ENCODE results near the gene MZT2B.
"Not testable (repeated sequence)": the region's sequence is repeated elsewhere in the genome, so short reads cannot be mapped to it uniquely, and the experiment has no call there.

MZT2B gene

GRCh38 chr2:130187268-130187667, 5.2 kb downstream of the MZT2B start:
- H3K4me3 ChIP-seq (ENCODE audit: low read depth, low read length): no peak overlapping the region
- no peak for TF ChIP-seq CTCF (IDR thresholded peaks at IDR 0.05; ENCODE audit: insufficient read depth, low read length, missing control alignments)
- no peak for DNase-seq (ENCODE audit: low read depth, low spot score)
- CTCF ChIA-PET: interaction anchor here (1.7 kb wide), 1 partner anchor 1300 kb away, joined by 5 read pairs; no protein-coding TSS in a partner anchor
- POLR2A ChIA-PET: no interaction called here

GRCh38 chr2:130187859-130188792, 6.1 kb downstream of the MZT2B start:
- DNase-seq (ENCODE audit: low read depth, low spot score); POLR2A ChIA-PET: not testable (repeated sequence)
- CTCF ChIA-PET: interaction anchor here (1.7 kb wide), 1 partner anchor 1299 kb away, joined by 5 read pairs; no protein-coding TSS in a partner anchor

GRCh38 chr2:130188958-130189357, 6.9 kb downstream of the MZT2B start:
- DNase-seq (ENCODE audit: low read depth, low spot score); POLR2A ChIA-PET; H3K4me3 ChIP-seq (ENCODE audit: low read depth, low read length): not testable (repeated sequence)
- CTCF ChIA-PET: interaction anchor here (1.7 kb wide), 1 partner anchor 1298 kb away, joined by 5 read pairs; no protein-coding TSS in a partner anchor

More at GRCh38 chr2:130187859-130188792, 6.1 kb downstream of the MZT2B start:
- H3K4me3 ChIP-seq (ENCODE audit: low read depth, low read length): not testable (repeated sequence)

DNA sequence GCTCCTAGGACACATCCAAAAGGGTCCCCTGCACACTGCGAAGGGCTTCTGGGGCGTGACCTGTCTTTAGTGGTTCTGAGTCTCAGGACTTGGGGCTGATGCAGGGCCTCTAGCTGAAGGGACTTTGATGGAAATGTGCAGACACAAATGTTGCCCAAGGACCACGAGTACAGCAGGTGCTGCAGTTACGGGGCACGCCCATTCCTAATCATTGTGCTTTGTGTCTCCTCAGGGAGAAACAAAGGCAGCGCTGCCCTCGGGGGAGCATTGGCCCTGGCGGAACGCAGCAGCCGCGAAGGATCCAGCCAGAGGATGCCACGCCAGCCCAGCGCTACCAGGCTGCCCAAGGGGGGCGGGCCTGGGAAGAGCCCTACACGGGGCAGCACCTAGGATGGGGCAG, 8.2 kb downstream of the MZT2B start:
- ChIA-PET CTCF (interaction anchor here (1.4 kb wide), 1 partner anchor 9 kb away, joined by 4 read pairs; the partner anchor contains the start of genes MZT2B and SMPD4), POLR2A (interaction anchor here (0.6 kb wide), 1 partner anchor 142 kb away, joined by 3 read pairs; no protein-coding TSS in a partner anchor)
- no peak for DNase-seq (ENCODE audit: low read depth, low spot score)
- no peak for TF ChIP-seq CTCF (IDR thresholded peaks at IDR 0.05; ENCODE audit: insufficient read depth, low read length, missing control alignments)
- H3K4me3 ChIP-seq (ENCODE audit: low read depth, low read length): no peak overlapping the region

DNA sequence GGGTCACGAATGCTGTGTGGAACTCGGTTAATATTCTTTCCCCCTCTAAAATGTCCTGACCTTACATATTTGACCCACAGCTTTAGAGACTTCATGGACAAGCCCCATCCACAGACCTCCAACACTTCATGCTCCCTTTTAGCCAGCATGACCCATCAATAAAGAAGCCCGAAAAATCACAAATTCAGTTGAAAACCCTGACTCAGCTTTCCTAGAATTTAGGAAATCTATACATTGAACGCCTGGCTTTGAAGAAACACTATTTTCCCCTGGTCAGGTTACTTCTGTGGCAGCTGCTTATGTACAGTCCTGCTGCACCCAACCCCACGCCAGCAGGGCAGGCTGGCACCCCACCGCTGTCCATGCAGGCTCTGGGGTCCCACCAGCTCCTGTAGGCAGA, 9.3 kb downstream of the MZT2B start:
- CTCF ChIA-PET: interaction anchor here (1.4 kb wide), 1 partner anchor 10 kb away, joined by 4 read pairs; the partner anchor contains the start of genes MZT2B and SMPD4
- H3K4me3 ChIP-seq (ENCODE audit: low read depth, low read length); POLR2A ChIA-PET; DNase-seq (ENCODE audit: low read depth, low spot score): not testable (repeated sequence)

- H3K4me3 ChIP-seq (ENCODE audit: low read depth, low read length); DNase-seq (ENCODE audit: low read depth, low spot score); POLR2A ChIA-PET; CTCF ChIA-PET: not testable (repeated sequence)
These were observed 10.4 kb downstream of the MZT2B start for GRCh38 chr2:130192451-130192850.

GRCh38 chr2:130193824-130194223, 11.8 kb downstream of the MZT2B start:
- POLR2A ChIA-PET; DNase-seq (ENCODE audit: low read depth, low spot score); CTCF ChIA-PET; H3K4me3 ChIP-seq (ENCODE audit: low read depth, low read length): not testable (repeated sequence)

DNA sequence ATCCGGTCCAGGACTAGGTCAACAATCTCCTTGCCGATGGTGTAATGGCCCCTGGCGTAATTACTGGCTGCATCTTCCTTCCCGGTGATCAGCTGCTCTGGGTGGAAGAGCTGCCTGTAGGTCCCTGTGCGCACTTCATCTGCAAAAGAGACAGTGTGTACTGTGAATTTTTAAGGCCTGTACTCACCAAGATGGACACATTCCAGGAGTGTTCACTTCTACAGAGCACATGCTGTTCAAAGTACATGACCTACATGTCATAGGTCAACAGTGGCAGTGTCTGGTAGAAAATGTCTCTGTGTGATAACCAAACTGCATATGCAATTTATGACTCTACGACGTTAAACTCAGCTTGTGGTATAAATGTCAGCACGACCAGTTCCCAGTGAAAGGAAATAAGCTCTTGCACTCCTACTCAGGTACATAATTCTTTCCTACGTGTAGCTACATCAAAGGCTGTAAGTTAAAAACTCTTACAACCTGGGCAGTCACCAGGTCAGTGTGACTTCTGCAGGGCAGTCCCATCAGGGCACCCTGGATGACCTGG, 13.1 kb downstream of the MZT2B start:
- POLR2A ChIA-PET; H3K4me3 ChIP-seq (ENCODE audit: low read depth, low read length); DNase-seq (ENCODE audit: low read depth, low spot score); CTCF ChIA-PET: not testable (repeated sequence)

GRCh38 chr2:130196052-130196451, 14.0 kb downstream of the MZT2B start:
- POLR2A ChIA-PET; H3K4me3 ChIP-seq (ENCODE audit: low read depth, low read length); DNase-seq (ENCODE audit: low read depth, low spot score); CTCF ChIA-PET: not testable (repeated sequence)

GRCh38 chr2:130198343-130198742, 16.3 kb downstream of the MZT2B start, which contains the start of gene TUBA3E:
TUBA3E (minus strand) TSS chr2:130198439; CDS start chr2:130198360, 79 bp downstream.
- CTCF ChIA-PET: no interaction called here
- TF ChIP-seq CTCF (IDR thresholded peaks at IDR 0.05; ENCODE audit: insufficient read depth, low read length, missing control alignments): no peak

GRCh38 chr2:130202518-130202917, 20.5 kb downstream of the MZT2B start:
- POLR2A ChIA-PET; CTCF ChIA-PET; H3K4me3 ChIP-seq (ENCODE audit: low read depth, low read length); DNase-seq (ENCODE audit: low read depth, low spot score): not testable (repeated sequence)

More at GRCh38 chr2:130198343-130198742, 16.3 kb downstream of the MZT2B start, which contains the start of gene TUBA3E:
- no peak within 1 kb of the TSS for H3K4me3 ChIP-seq (ENCODE audit: low read depth, low read length)
- no peak for DNase-seq (ENCODE audit: low read depth, low spot score)
- POLR2A ChIA-PET: no interaction called here

GRCh38 chr2:130203150-130203549, 21.1 kb downstream of the MZT2B start:
- CTCF ChIA-PET; DNase-seq (ENCODE audit: low read depth, low spot score); H3K4me3 ChIP-seq (ENCODE audit: low read depth, low read length); POLR2A ChIA-PET: not testable (repeated sequence)

GRCh38 chr2:130207051-130207450, 25.0 kb downstream of the MZT2B start:
- CTCF ChIA-PET; H3K4me3 ChIP-seq (ENCODE audit: low read depth, low read length); DNase-seq (ENCODE audit: low read depth, low spot score); POLR2A ChIA-PET: not testable (repeated sequence)
